GM06990 (cell line): ENCODE results near the gene TNFAIP8.

ENCODE experiments used
- DNase-seq: peaks from one replicate; pipeline ENCODE4 v3.0.0-alpha.2; 2011; ENCODE audit not compliant: insufficient read length; ENCODE audit errors: extremely low read depth
- H3K27me3 ChIP-seq: replicated peaks from 2 replicates; pipeline ENCODE4 v1.6.0; 2011; ENCODE audit warnings: low read length; ENCODE audit not compliant: control insufficient read depth, insufficient read depth
- H3K36me3 ChIP-seq: 2 replicates; pipeline ENCODE4 v1.5.1; 2011; ENCODE audit warnings: low read length; ENCODE audit not compliant: control insufficient read depth, insufficient read depth
- H3K4me3 ChIP-seq: replicated peaks from 2 replicates; pipeline ENCODE4 v1.5.1; 2011; ENCODE audit warnings: low read depth, mild to moderate bottlenecking, control low read depth, low read length
- CTCF ChIP-seq: IDR thresholded peaks from 2 replicates; pipeline ENCODE4 v1.5.1; 2011; ENCODE audit warnings: low read length, control low read depth, mild to moderate bottlenecking, inconsistent platforms; ENCODE audit not compliant: insufficient read depth, poor library complexity, severe bottlenecking

TNFAIP8 gene

DNA sequence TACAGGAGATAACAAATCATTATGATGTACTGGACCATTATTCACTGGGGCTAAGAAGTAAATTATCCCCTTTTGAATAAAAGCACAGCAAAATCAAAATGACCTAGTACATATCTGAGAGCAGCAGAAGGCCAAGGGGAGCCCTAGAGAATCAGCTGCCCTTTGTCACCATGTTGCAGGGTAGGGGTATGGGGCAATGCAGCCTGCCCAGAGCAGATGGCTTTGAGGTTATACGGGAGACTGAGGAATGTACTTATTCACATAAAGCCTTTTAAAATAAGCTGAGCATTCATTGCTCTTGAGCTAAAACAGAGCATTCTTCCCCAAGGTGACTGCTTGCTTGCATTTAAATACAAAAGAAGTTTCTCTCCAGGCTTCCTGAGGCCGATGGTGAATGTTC is 2.6 kb upstream of the TNFAIP8 start:
- DNase-seq: no peak
- H3K27me3 ChIP-seq: no peaks in the 10 kb centered on the region
- H3K4me3 ChIP-seq: peak overlapping the region; percentile 47

GRCh38 chr5:119353686-119354366 is 2.0 kb upstream of the TNFAIP8 start:
- H3K36me3 ChIP-seq: no peaks in the 10 kb centered on the region; the same call in none of the 2 replicates
- TF ChIP-seq CTCF: no peak
- no peaks in the 10 kb centered on the region for H3K27me3 ChIP-seq
- H3K4me3 ChIP-seq: peak overlapping the region; percentile 47
- DNase-seq: peak; percentile 68

More for the DNA sequence above, 2.6 kb upstream of the TNFAIP8 start:
- H3K36me3 ChIP-seq: no peaks in the 10 kb centered on the region; the same call in none of the 2 replicates
- TF ChIP-seq CTCF: no peak

GRCh38 chr5:119354537-119355243 is 1.1 kb upstream of the TNFAIP8 start:
- Histone ChIP-seq H3K27me3 (no peaks in the 10 kb centered on the region), H3K4me3 (peak overlapping the region; percentile 76), H3K36me3 (no peaks in the 10 kb centered on the region; the same call in 1 of the 2 replicates)
- TF ChIP-seq CTCF: no peak
- no peak for DNase-seq

DNA sequence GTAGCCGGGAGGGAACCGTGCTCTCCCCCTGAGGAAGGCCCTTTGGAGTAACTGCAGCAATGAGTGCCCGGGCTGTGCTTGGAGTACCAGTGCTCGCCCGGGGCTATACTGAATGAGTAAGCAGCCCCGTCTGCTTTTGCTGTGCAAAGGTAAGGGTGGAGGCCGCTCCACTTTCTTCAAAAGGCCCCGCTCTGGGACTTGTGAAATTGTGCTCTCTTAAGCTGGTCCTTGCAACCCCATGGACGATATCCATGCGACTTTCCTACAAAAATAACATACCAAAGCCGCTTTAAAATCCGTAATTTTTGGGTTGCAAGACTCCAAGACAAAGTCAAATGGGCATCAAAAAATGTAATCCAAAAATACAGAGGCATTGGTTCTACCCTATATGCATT is 578 bp upstream of the TNFAIP8 start:
- H3K27me3 ChIP-seq: no peaks in the 10 kb centered on the region
- DNase-seq: no peak
- TF ChIP-seq CTCF: no peak
- peak overlapping the region; percentile 76 for H3K4me3 ChIP-seq
- no peaks in the 10 kb centered on the region; the same call in 1 of the 2 replicates for H3K36me3 ChIP-seq

DNA sequence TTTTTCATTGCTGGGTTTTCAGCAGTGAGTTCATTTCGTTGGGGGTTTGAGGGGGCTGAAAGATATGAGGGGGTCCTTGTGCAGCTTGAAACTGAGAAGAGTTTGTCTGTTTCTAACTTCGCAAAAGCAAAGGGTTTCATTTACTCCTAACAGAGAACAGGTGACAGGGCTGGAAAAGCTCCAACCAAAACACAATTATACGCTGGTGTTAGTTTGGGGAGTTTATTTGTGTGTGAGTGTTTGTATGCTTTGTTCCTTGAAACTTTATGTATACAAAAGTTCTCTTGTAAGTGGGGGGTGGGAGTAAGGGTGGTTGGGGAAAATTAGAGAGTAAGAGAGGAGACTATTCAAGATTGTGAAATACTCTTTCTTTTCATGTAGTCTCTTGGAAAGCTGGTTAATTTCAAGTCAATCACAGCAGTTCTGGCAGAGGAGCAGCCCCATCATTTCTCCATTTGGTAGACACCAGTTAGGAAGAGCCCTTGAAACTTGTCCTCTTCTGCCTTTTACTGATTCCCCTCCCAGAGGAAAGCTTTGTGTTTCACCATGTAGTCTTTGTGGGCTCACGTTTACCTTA is 881 bp downstream of the TNFAIP8 start:
- Histone ChIP-seq H3K27me3 (no peaks in the 10 kb centered on the region), H3K36me3 (peaks cover 2% of the 10 kb centered on the region; the same call in 1 of the 2 replicates), H3K4me3 (peak overlapping the region; percentile 76)
- no peak for DNase-seq
- TF ChIP-seq CTCF: no peak
